ENCODE measurements around the gene EMP1. TPM values are rescaled to one million over a fixed set of nuclear protein-coding genes. Genes with fewer than 3 reads are reported as not detected.

Gene EMP1
- total RNA-seq, 1 donor from 2014 or later, result 99.9 TPM

Other genes with a start within 250 kb of the EMP1 start
- not detected for gene GPRC5D, start 244.6 kb upstream of the EMP1 start, total RNA-seq
- gene HEBP1, start 196.5 kb upstream of the EMP1 start, total RNA-seq, result 65.3 TPM
- 1.8 TPM for gene FAM234B, start 152.3 kb upstream of the EMP1 start, total RNA-seq
- not detected for gene GSG1, start 93.1 kb upstream of the EMP1 start, total RNA-seq

Data from Right ventricle myocardium superior (tissue), 1 donor.